Measurements from ENCODE around the gene HTRA1.

DNA sequence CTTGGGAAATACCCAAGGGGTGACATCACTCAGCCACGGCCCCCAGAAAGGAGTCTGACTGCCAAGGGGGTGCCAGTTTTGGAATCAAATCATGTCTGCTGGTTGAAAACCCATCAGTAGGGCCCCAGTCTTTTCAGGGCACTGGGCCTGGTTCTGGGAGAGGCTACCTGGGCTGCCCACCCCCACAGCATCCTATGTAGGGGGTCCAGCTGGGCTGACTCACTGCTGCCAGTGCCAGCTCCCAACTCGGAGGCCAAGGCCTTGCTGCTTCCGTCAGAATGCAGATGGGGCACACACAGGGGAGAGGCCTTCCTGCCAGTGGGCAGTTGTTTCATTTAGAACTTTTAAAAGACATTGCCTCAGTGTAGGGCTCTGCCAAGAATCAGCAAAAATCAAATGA lies 59.7 kb downstream of the HTRA1 start:
- TF ChIP-seq, protein P1, sequence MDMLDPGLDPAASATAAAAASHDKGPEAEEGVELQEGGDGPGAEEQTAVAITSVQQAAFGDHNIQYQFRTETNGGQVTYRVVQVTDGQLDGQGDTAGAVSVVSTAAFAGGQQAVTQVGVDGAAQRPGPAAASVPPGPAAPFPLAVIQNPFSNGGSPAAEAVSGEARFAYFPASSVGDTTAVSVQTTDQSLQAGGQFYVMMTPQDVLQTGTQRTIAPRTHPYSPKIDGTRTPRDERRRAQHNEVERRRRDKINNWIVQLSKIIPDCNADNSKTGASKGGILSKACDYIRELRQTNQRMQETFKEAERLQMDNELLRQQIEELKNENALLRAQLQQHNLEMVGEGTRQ (IDR thresholded peaks at IDR 0.05; ENCODE audit: low read depth, low read length) = no peak
- TF ChIP-seq CEBPB (IDR thresholded peaks at IDR 0.05; ENCODE audit: low read depth, low read length) = no peak

All from IMR-90 (cell line).